GM12801 (cell line): ENCODE measurements around the gene KIAA1755.

Experiments used
- CTCF ChIP-seq: IDR thresholded peaks from one replicate; pipeline ENCODE4 v1.5.1; 2011; ENCODE audit warnings: control low read depth; ENCODE audit not compliant: insufficient read length; ENCODE audit errors: extremely low read depth

Gene KIAA1755

GRCh38 chr20:38275815-38276550 is 15.4 kb upstream of the KIAA1755 start:
- no peak for TF ChIP-seq CTCF

GRCh38 chr20:38272961-38273360 is 12.4 kb upstream of the KIAA1755 start:
- no peak for TF ChIP-seq CTCF

DNA sequence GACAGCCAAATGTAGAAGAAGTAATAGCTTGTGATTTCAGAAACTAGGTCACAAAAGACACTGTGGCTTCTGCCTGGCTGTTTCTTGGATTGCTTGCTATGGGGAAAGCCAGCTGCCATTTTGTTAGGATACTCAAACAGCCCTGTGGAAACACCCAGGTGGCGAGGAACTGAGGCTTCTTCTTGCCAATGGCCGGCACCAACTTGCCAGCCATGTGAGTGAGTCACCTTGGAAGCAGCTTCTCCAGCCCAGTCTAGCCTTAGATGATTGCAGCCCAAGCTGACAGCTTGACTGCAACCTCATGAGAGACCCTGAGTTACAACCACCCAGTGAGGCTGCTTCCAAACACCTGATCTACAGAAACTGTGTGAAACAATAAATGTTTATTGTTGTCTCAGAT is 11.9 kb upstream of the KIAA1755 start:
- no peak for TF ChIP-seq CTCF

DNA sequence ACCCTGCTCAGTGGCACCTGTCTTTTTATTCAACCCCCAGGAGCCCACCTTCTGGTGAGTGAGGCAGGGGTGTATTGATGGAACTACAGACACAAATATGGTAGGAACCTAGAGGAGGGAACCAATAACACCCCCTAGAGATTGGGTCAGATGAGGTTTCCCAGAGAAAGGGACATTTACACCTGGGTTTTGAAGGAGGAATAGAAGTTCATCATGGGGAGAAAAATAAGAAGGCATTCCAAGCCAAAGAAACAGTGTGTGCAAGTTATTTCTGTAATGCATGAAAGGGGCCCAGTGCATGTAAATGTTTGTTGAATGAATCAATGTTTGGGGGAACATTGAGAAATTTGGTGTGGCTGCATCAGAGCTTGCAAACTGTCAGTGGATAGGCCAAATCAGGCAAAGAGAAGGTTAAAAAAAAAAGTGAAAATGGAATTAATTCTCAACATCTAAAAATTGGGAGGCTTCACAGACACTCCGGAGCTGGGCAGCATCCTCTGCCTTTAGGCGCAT is 11.1 kb upstream of the KIAA1755 start:
- no peak for TF ChIP-seq CTCF

DNA sequence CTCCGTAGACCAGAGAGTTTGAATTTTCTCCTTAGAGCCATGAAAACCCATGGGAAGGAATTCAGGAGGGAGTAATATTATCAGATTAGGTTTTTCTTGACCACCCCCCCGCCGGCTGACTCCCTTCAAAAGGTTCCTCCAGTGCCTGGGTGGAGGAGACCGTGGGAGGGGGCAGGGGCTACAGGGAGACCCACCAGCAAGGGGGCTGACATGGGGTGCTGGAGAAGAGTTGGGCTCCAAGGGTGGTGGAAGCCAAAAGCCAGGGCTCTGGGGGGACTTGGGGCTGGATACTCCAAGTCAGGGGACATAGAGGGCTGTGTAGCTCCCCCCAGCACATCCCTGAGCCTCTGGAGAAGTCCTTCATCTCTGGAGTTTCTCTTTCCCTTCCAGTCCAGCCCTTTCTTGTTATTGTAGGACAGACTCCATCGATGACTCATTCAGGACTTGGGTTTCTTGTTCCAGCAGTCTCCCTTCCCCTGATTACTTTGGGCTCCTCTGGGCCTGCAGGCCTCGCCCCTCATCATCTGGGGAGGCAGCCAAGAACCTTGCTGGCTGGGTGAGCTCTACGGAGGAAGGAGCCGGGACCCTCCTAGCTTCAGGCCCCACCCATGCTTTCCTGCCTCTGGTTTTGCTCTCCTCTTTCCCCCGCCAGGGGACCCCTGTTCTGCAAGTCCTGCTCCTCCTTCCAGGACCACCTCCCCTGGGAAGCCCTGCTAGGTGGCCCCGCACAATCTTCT is 10.5 kb upstream of the KIAA1755 start:
- no peak for TF ChIP-seq CTCF

GRCh38 chr20:38269715-38270114 is 9.2 kb upstream of the KIAA1755 start:
- TF ChIP-seq CTCF: no peak

DNA sequence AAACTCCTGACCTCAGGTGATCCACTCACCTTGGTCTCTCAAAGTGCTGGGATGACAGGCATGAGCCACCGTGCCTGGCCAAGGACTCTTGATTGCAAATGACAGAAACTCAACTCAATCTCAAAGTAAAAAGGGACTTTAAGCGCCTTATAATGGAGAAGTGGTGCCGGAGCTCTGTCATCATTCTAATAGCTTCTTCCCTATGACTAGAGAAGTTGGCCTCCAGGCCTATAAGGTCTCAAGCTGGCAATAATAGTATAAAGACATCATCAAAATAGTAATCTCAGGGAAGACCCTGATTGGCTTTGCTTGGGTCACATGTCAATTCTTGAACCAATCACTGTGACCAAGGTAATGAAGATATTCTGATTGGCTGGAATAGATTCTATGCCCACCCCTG is 8.5 kb upstream of the KIAA1755 start:
- TF ChIP-seq CTCF: no peak
